ENCODE results near the gene GIPC3. TPM values are rescaled to one million over a fixed set of nuclear protein-coding genes. Genes with fewer than 3 reads are reported as not detected.

The GIPC3 gene
- total and polyA plus RNA-seq, 4 donors, result 0.23 to 0.95 (median 0.25) TPM

DNA sequence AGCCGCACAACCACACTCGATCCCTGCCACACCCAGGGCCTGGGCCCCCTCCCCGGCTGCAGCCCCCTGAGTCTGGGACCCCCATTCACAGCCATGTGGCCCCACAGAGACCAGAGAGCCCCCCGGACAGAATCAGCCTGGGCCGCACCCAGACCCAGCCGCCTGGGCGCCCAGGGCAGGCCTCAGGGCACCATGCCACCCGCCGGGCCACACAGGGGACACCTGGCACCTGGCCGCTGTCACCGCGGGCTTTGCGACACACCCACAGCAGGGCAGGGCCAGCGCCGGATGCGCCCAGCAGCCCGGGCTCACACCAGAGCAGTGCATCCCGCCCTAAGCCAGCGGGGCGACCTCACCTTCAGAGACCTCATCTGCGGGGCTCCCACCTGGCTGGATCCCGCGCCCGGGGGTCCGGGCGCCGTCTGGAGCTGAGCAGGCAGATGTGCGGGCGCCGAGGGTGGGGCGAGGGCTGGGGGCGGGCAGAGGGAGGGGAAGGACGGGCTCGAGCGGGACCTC lies 21.0 kb downstream of the GIPC3 start:
- Histone ChIP-seq H3K36me3 (ENCODE audit: control insufficient read depth in 4 of 4, insufficient read depth in 3 of 4, low read depth in 1 of 4, low read length in 3 of 4) (peaks cover 0 to 2% (median under 1%) of the 10 kb centered on the region in 4 donors), H3K4me1 (ENCODE audit: control insufficient read depth in 4 of 4, insufficient read depth in 4 of 4, low read length in 3 of 4) (peaks cover 0 to 8% (median 4%) of the 10 kb centered on the region in 4 donors), H3K4me3 (ENCODE audit: low read depth in 1 of 3, low read length in 3 of 3) (peak overlapping the region in 2 of 3 donors; percentile 2 to 55), H3K27ac (ENCODE audit: low read depth in 1 of 2, low read length in 2 of 2) (peak overlapping the region; percentile 69 to 73), H3K27me3 (ENCODE audit: control insufficient read depth in 4 of 4, insufficient read depth in 4 of 4, low read length in 3 of 4) (no peaks in the 10 kb centered on the region), H3K9ac (ENCODE audit: low read depth in 1 of 2, low read length in 2 of 2) (no peak overlapping the region), H3K9me3 (ENCODE audit: control insufficient read depth in 4 of 4, low read length in 3 of 4) (no peaks in the 10 kb centered on the region)
- WGBS, result 7% methylated on average over 35 of the region's 35 CpGs
- TF ChIP-seq RAD21 (IDR thresholded peaks at IDR 0.05), result no peak
- DNase-seq (ENCODE audit: low spot score), result no peak

DNA sequence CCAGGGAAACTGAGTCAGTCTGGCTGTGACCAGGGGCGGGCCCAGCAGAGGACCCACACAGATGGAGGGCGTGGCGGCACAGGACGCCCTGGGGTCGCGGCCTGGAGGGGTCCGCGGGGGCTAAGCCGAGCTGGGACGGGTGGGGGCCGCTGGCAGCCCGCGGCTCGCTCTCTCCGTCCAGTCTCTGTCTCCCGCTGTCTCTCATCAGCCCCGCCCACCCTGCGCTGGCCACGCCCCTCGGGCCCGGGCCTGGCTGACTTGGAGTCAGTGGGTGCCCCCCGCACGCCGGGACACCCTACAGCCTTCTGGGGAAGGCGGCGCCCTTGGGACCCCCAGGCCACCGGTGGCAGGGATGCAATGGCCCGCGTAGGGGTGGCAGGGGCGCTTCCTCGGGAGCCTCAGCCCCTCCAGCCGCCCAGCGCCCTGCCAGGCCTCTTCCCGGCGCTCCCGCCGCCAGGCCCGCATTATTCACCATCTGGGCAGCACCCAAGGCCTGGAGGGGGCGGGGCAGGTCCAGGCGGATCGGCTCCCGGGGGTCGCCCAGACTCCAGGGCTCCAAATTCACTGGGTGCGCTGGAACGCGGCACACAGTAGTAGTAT lies 21.5 kb downstream of the GIPC3 start, which contains the start of gene TBXA2R:
Gene TBXA2R (minus strand): TSS at position 186 of the 600 bp plus-strand sequence. CDS start 6,241 bp downstream, outside the sequence.
- peaks cover 0 to 8% (median 4%) of the 10 kb centered on the region in 4 donors for H3K4me1 ChIP-seq (ENCODE audit: control insufficient read depth in 4 of 4, insufficient read depth in 4 of 4, low read length in 3 of 4)
- no peaks in the 10 kb centered on the region for H3K27me3 ChIP-seq (ENCODE audit: control insufficient read depth in 4 of 4, insufficient read depth in 4 of 4, low read length in 3 of 4)
- H3K9ac ChIP-seq (ENCODE audit: low read depth in 1 of 2, low read length in 2 of 2), result no peak within 1 kb of the TSS
- 5% methylated on average over 46 of the region's 46 CpGs for WGBS
- peak within 1 kb of the TSS in 2 of 3 donors; percentile 2 to 55 for H3K4me3 ChIP-seq (ENCODE audit: low read depth in 1 of 3, low read length in 3 of 3)
- peak within 1 kb of the TSS; percentile 69 to 73 for H3K27ac ChIP-seq (ENCODE audit: low read depth in 1 of 2, low read length in 2 of 2)
- TF ChIP-seq TAF1 (conservative IDR thresholded peaks at IDR 0.05) (no peak), JUND (IDR thresholded peaks at IDR 0.05) (no peak)
- peaks cover 2 to 8% (median 3%) of the 10 kb centered on the region in 4 donors for H3K36me3 ChIP-seq (ENCODE audit: control insufficient read depth in 4 of 4, insufficient read depth in 3 of 4, low read depth in 1 of 4, low read length in 3 of 4)
- no peaks in the 10 kb centered on the region for H3K9me3 ChIP-seq (ENCODE audit: control insufficient read depth in 4 of 4, low read length in 3 of 4)
- DNase-seq (ENCODE audit: low spot score), result peak; percentile 76

- no peak overlapping the region for H3K9ac ChIP-seq (ENCODE audit: low read depth in 1 of 2, low read length in 2 of 2)
- H3K9me3 ChIP-seq (ENCODE audit: control insufficient read depth in 4 of 4, low read length in 3 of 4), result no peaks in the 10 kb centered on the region
- no peaks in the 10 kb centered on the region for H3K27me3 ChIP-seq (ENCODE audit: control insufficient read depth in 4 of 4, insufficient read depth in 4 of 4, low read length in 3 of 4)
- H3K4me3 ChIP-seq (ENCODE audit: low read depth in 1 of 3, low read length in 3 of 3), result peak overlapping the region in 1 of 3 donors; percentile 55
- 23% methylated on average over 22 of the region's 22 CpGs for WGBS
- H3K36me3 ChIP-seq (ENCODE audit: control insufficient read depth in 4 of 4, insufficient read depth in 3 of 4, low read depth in 1 of 4, low read length in 3 of 4), result peaks cover 4 to 15% (median 6%) of the 10 kb centered on the region in 4 donors
- H3K4me1 ChIP-seq (ENCODE audit: control insufficient read depth in 4 of 4, insufficient read depth in 4 of 4, low read length in 3 of 4), result peaks cover 0 to 8% (median 4%) of the 10 kb centered on the region in 4 donors
- peak overlapping the region; percentile 69 to 73 for H3K27ac ChIP-seq (ENCODE audit: low read depth in 1 of 2, low read length in 2 of 2)
- no peak for DNase-seq (ENCODE audit: low spot score)
- TF ChIP-seq ATF3 (IDR thresholded peaks at IDR 0.05) (no peak), NR2F2 (IDR thresholded peaks at IDR 0.05) (peak; percentile 12)
These were observed 22.2 kb downstream of the GIPC3 start for GRCh38 chr19:3607303-3608078.

DNA sequence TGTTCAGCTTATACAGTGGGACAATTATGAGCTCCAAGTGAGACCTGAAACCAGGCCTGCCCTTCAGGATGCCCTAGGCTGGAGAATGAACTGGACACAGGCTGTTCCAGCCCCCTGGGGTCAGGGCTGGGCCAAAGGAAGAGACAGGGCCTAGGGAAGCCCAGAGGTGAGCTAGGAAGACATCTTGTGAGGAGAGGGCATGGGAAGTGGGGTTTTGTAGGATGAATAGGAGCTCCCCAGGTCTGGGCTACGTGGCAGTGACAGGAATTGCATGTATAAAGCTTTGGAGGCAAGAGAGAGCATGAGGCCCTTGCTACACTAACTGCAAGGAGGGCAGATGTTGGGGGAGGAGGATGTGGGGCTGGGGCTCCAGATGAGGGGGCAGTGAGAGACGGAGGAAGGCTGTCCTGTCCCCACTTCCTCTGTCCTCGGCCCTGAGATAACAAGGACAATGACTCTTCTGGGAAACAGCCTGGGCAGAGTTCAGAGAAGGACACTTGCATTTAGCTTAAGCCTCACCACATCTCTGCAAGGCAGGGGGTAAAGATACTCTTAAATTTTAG lies 22.9 kb downstream of the GIPC3 start:
- WGBS, result 60% methylated on average over 3 of the region's 3 CpGs

More for the DNA sequence above, 22.9 kb downstream of the GIPC3 start:
- Histone ChIP-seq H3K4me3 (ENCODE audit: low read depth in 1 of 3, low read length in 3 of 3) (no peak overlapping the region), H3K27ac (ENCODE audit: low read depth in 1 of 2, low read length in 2 of 2) (peak overlapping the region; percentile 69 to 73), H3K9me3 (ENCODE audit: control insufficient read depth in 4 of 4, low read length in 3 of 4) (no peaks in the 10 kb centered on the region), H3K27me3 (ENCODE audit: control insufficient read depth in 4 of 4, insufficient read depth in 4 of 4, low read length in 3 of 4) (no peaks in the 10 kb centered on the region), H3K9ac (ENCODE audit: low read depth in 1 of 2, low read length in 2 of 2) (no peak overlapping the region), H3K4me1 (ENCODE audit: control insufficient read depth in 4 of 4, insufficient read depth in 4 of 4, low read length in 3 of 4) (peaks cover 0 to 8% (median 4%) of the 10 kb centered on the region in 4 donors), H3K36me3 (ENCODE audit: control insufficient read depth in 4 of 4, insufficient read depth in 3 of 4, low read depth in 1 of 4, low read length in 3 of 4) (peaks cover 4 to 18% (median 6%) of the 10 kb centered on the region in 4 donors)
- no peak for DNase-seq (ENCODE audit: low spot score)
- peak; percentile 22 for TF ChIP-seq SP1 (IDR thresholded peaks at IDR 0.05)
- TF ChIP-seq, protein P1, sequence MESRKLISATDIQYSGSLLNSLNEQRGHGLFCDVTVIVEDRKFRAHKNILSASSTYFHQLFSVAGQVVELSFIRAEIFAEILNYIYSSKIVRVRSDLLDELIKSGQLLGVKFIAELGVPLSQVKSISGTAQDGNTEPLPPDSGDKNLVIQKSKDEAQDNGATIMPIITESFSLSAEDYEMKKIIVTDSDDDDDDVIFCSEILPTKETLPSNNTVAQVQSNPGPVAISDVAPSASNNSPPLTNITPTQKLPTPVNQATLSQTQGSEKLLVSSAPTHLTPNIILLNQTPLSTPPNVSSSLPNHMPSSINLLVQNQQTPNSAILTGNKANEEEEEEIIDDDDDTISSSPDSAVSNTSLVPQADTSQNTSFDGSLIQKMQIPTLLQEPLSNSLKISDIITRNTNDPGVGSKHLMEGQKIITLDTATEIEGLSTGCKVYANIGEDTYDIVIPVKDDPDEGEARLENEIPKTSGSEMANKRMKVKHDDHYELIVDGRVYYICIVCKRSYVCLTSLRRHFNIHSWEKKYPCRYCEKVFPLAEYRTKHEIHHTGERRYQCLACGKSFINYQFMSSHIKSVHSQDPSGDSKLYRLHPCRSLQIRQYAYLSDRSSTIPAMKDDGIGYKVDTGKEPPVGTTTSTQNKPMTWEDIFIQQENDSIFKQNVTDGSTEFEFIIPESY (IDR thresholded peaks at IDR 0.05), result no peak
- TF ChIP-seq RXRA (IDR thresholded peaks at IDR 0.05), result peak; percentile 33 to 59
